KMS-11 (cell line): ENCODE measurements around the gene GALNT9.

Source experiments
- H2AFZ ChIP-seq: fragments of 200-600 bp; sonication (generic); 2 replicates; pipeline ENCODE4 v1.6.1; 2016; ENCODE audit warnings: antibody characterized with exemption, mixed run types, low read depth
- H3K27ac ChIP-seq: fragments of 200-600 bp; sonication (generic); 2 replicates; pipeline ENCODE4 v1.6.1; 2016; ENCODE audit warnings: mild to moderate bottlenecking, mixed run types
- H3K27me3 ChIP-seq: fragments of 200-600 bp; sonication (generic); 2 replicates; pipeline ENCODE4 v1.6.1; 2017; ENCODE audit warnings: mild to moderate bottlenecking, low read depth, mixed run types, moderate library complexity; ENCODE audit not compliant: insufficient read depth
- H3K36me3 ChIP-seq: fragments of 200-600 bp; sonication (generic); 2 replicates; pipeline ENCODE4 v1.6.1; 2017; ENCODE audit warnings: mild to moderate bottlenecking, mixed run types; ENCODE audit not compliant: insufficient read depth
- H3K4me1 ChIP-seq: fragments of 200-600 bp; sonication (generic); 2 replicates; pipeline ENCODE4 v1.6.1; 2016; ENCODE audit warnings: mild to moderate bottlenecking, low read depth, mixed run types; ENCODE audit not compliant: poor library complexity, severe bottlenecking
- H3K4me2 ChIP-seq: fragments of 200-600 bp; sonication (generic); 2 replicates; pipeline ENCODE4 v1.7.0; 2016; ENCODE audit warnings: mild to moderate bottlenecking, mixed run types
- H3K4me3 ChIP-seq: fragments of 200-600 bp; sonication (generic); IDR thresholded peaks from 2 replicates; pipeline ENCODE4 v1.6.1; 2017; ENCODE audit warnings: low read depth, low read length, mixed read lengths; ENCODE audit not compliant: insufficient read depth
- H3K79me2 ChIP-seq: fragments of 200-600 bp; sonication (generic); 2 replicates; pipeline ENCODE4 v1.6.1; 2016; ENCODE audit warnings: low read depth, mixed run types; ENCODE audit not compliant: insufficient read depth
- H3K9ac ChIP-seq: fragments of 200-600 bp; sonication (generic); 2 replicates; pipeline ENCODE4 v1.6.1; 2016; ENCODE audit warnings: mild to moderate bottlenecking, mixed run types
- H4K20me1 ChIP-seq: fragments of 200-600 bp; sonication (generic); 2 replicates; pipeline ENCODE4 v1.6.1; 2016; ENCODE audit warnings: mild to moderate bottlenecking, mixed run types; ENCODE audit not compliant: insufficient read depth
- CTCF ChIP-seq: fragments of 200-600 bp; sonication (generic); conservative IDR thresholded peaks from 2 replicates; pipeline ENCODE4 v1.6.1; 2017; ENCODE audit warnings: low read depth, mild to moderate bottlenecking, antibody characterized with exemption, low read length, moderate library complexity, mixed read lengths

The GALNT9 gene

GRCh38 chr12:132164426-132164825 is 165.0 kb downstream of the GALNT9 start:
- TF ChIP-seq CTCF = no peak
- no peaks in the 10 kb centered on the region for H3K36me3 ChIP-seq
- no peak overlapping the region for H3K4me2 ChIP-seq

GRCh38 chr12:132163911-132164288 is 165.5 kb downstream of the GALNT9 start:
- no peaks in the 10 kb centered on the region for H3K36me3 ChIP-seq
- H3K27me3 ChIP-seq = no peaks in the 10 kb centered on the region
- no peak for TF ChIP-seq CTCF
- no peaks in the 10 kb centered on the region for H3K79me2 ChIP-seq
- H3K4me3 ChIP-seq = no peak overlapping the region
- H3K4me1 ChIP-seq = peaks cover 7% of the 10 kb centered on the region
- no peak overlapping the region for H3K27ac ChIP-seq
- H2AFZ ChIP-seq = no peak overlapping the region
- no peaks in the 10 kb centered on the region for H4K20me1 ChIP-seq
- no peak overlapping the region for H3K9ac ChIP-seq
- no peak overlapping the region for H3K4me2 ChIP-seq

More at GRCh38 chr12:132164426-132164825, 165.0 kb downstream of the GALNT9 start:
- H3K27me3 ChIP-seq = no peaks in the 10 kb centered on the region
- no peaks in the 10 kb centered on the region for H3K79me2 ChIP-seq
- H3K4me3 ChIP-seq = no peak overlapping the region
- H4K20me1 ChIP-seq = no peaks in the 10 kb centered on the region
- H3K9ac ChIP-seq = no peak overlapping the region
- no peak overlapping the region for H2AFZ ChIP-seq
- H3K27ac ChIP-seq = no peak overlapping the region
- peaks cover 7% of the 10 kb centered on the region for H3K4me1 ChIP-seq

GRCh38 chr12:132163041-132163910 is 166.1 kb downstream of the GALNT9 start:
- Histone ChIP-seq H3K4me3 (no peak overlapping the region), H3K79me2 (no peaks in the 10 kb centered on the region), H3K36me3 (no peaks in the 10 kb centered on the region), H3K4me1 (peaks cover 7% of the 10 kb centered on the region), H4K20me1 (no peaks in the 10 kb centered on the region), H2AFZ (no peak overlapping the region; the same call in 1 of the 2 replicates), H3K27ac (no peak overlapping the region), H3K9ac (peak overlapping the region; percentile 3; the same call in 1 of the 2 replicates), H3K27me3 (no peaks in the 10 kb centered on the region), H3K4me2 (peak overlapping the region; percentile 45; the same call in 1 of the 2 replicates)
- no peak for TF ChIP-seq CTCF

- Histone ChIP-seq H3K4me2 (peak overlapping the region; percentile 45), H2AFZ (peak overlapping the region; percentile 22; the same call in 1 of the 2 replicates), H3K9ac (peak overlapping the region; percentile 3; the same call in 1 of the 2 replicates), H3K27me3 (no peaks in the 10 kb centered on the region), H3K4me3 (no peak overlapping the region), H3K79me2 (no peaks in the 10 kb centered on the region), H3K36me3 (no peaks in the 10 kb centered on the region), H3K27ac (no peak overlapping the region), H3K4me1 (peaks cover 7% of the 10 kb centered on the region), H4K20me1 (no peaks in the 10 kb centered on the region)
- no peak for TF ChIP-seq CTCF
These were observed 166.8 kb downstream of the GALNT9 start for GRCh38 chr12:132162508-132163031.
